Measurements from ENCODE around the gene TSPAN13.

TSPAN13 gene

DNA sequence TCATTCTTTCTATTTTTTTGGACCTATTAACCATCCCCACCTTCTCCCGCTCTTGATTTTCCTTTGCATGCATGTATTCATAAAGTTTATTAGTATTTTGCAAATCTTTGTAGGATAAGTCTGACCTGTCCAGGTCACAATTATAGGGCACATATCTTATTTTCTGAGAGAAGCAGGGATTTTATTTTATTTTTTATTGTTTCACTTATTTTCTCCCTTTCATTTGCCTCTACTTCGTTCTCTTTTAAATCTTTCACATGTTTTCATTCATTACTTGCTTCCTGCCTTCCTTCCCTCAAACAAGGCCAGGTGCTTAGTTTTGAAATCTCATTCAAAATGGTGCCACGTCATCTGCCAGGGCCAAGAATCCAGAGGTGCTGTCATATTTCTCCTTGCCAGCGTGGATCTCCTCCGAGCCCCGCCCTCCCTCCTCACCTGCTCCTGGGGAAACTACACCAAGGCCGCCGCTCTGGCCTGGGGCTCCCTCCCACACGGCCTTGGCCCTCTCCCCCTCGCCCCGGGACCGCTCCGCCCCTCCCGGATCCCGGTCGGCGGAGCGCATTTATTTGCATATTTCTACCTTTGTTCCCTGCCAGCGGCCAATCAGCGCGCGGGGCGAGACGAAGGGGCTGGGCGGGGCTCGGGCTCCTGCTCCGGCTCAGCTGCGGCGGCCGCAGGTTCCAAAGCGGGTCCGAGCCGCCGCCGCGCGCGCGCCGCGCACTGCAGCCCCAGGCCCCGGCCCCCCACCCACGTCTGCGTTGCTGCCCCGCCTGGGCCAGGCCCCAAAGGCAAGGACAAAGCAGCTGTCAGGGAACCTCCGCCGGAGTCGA is at the start of gene TSPAN13:
TSPAN13 (plus strand) TSS at position 654 of the 830 bp plus-strand sequence. CDS start 213 bp downstream, outside the sequence.
- DNase-seq: peak; percentile 85

DNA sequence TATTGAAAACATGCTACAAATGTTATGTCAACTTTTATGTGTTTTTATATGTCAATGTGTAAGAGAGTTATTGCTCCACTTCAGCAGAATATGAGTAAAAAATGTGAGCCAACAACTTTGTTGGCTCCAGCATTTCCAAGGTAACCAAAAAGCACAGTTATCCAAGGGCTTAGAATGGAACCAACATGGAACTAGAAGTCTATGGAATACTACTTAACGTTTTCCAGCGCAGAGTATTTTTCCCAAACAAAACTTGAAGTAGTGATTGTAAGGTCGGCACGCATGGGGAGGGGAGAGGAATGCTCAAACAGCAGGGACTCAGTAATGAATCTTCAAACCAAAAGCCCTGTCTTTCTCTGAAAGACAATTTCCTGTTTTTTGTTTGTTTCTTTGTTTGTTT is 45.0 kb upstream of the TSPAN13 start:
- DNase-seq: no peak

DNA sequence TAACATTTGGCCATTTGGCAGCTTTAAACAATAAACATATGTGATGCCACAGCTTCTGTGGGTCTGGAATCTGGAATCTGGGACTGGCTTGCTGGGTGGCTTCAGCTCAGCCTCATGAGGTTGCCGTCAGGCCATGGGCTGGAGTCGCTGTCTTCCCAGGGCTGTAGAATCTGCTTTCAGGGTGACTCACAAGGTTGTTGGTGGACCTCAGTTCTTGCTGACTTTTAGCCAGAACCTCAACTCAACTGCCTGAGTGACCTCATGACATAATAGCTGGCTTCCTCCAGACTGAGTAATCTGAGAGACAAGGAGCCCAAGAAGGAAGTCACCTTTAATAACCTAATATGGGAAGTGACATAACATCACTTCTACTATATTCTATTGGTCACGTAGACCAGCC is 44.6 kb upstream of the TSPAN13 start:
- DNase-seq: no peak

DNA sequence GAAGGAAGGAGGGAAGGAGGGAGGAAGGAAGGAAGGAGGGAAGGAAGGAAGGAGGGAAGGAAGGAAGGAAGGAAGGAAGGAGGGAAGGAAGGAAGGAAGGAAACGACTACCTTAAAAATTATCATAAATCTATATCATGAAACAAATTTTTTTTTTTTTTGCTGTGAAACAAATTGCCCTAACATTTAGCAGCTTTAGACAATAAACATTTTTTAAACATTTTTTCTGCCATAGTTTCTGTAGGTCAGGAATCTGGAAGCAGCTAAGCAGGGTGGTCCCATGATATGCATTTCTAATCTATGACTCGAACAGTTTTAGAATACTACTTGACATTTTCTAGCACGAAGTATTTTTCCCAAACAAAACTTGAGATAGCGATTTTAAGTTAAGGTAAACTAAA is 42.9 kb upstream of the TSPAN13 start:
- no peak for DNase-seq

DNA sequence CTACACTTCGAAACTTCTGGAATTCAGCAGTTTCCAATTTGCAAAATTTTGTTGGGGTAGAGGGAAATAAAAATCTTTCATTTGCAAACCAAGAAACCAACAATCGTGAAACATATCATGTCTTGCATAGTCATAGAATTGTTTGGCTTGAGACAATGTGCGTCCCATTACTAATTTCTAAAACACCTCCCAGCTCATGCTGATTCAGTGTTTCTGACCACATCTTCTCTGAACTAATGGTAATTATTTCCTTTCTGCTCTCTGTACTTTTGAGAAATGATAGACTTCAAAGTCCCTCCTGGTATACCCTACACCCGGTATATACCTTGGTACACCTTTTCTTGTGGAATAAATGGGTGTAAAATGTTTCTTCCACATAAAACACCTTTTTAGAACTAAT is 41.8 kb upstream of the TSPAN13 start:
- no peak for DNase-seq

DNA sequence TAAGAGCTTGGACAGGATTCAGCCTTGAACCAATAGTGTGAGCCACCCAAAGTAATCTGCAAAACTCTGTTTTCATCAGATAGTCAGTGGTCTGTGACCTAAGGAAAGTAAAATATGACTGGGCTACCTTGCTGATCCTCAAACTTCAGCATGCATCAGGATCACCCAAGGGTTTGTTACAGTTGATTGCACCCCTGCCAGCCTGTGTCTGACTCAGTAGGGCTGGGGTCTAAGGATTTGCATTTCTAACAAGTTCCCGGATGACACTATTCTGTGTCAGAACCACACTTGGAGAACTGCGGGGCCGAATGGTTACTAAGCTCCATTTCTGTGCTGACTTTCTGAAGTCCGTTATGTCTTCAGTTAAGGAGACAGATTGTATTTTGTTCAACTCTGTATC is 40.6 kb upstream of the TSPAN13 start:
- no peak for DNase-seq

DNA sequence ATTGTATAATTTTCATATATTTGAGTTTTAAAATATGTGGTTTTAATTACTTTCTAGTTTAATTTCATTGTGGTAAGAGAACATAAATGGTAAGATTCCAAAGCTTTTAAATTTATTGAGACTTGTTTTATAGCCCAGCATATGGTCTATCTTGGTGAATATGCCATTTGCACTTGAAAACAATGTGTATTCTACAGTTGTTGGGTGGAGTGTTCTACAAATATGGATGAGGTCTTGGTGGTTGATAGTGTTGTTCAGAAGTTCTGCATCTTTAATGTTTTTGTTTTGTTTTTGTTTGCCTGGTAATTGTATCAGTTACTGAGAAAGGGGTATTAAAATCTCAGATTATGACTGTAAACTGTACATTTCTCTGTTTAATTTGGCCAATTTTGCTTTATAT is 37.6 kb upstream of the TSPAN13 start:
- DNase-seq: no peak

DNA sequence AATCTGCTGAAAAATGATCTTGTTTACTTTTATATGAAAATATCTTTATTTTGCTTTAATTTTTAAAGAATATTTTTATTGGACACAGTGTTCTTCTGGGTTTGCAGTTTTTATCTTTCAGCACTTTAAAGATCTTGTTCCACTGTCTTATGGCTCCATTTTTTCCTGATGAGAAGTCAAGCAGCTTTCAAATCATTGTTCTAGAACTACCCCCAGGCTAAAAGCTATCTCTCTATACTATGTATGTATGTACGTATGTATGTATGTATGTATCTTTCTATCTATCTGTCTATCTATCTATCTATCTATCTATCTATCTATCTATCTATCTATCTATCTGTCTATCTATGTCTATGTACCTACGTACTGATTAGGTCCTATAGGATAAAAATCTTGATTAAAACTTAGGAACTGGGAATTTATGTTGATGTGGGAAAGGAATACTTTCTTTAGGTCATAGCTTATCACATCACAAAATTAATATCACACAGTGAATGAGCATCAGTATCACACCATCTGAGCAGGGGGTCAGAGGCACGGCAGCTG is 35.4 kb upstream of the TSPAN13 start:
- no peak for DNase-seq

DNA sequence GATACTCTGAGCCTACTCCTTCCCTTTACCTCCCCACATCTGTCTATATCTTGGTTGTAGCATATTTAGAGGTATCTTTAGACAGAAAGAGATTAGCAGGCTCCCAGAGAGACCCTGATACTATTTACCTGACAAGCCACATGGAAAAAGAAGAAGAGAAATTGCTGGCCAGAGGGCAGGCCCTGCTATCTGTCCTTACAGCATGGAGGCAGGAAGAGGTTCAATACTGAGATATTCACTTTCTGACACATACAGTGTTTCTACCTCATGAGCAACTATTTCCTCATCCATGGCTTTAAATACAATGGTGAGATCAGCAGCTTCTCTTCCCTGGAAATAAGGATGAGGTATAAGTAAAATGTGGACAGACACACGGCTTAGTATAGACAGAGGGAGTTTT is 33.9 kb upstream of the TSPAN13 start:
- no peak for DNase-seq

DNA sequence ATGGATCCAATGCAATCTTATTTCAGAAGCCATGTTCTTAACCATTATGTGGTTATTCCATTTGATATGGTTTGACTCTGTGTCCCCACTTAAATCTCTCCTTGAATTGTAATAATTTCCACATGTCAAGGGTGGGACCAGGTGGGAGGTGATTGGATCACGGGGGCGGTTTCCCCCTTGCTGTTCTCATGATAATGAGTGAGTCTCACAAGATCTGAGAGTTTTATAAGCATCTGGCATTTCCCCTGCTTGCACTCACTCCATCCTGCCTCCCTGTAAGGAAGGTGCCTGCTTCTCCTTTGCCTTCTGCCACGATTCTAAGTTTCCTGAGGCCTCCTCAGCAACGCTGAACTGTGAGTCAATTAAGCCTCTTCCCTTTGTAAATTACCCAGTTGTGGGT is 32.0 kb upstream of the TSPAN13 start:
- DNase-seq: no peak

DNA sequence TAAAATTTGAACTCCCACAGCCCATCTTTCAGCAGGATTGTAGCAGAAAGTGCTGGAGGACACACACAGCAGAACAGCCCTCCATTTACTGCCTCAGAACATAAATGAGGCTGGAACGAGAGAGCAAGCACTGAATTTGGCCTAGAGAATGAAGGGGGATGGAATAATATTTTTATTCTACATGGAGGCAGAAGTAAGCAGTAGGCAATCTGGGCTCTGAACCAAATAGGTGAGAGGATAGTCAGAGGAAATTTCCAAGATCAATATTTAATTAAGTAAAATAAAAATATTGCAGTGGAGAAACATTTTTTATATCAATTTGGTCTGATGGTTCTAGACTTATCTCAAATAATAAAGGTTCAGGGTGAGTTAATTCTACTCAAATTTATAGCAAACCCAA is 29.2 kb upstream of the TSPAN13 start:
- DNase-seq: no peak

DNA sequence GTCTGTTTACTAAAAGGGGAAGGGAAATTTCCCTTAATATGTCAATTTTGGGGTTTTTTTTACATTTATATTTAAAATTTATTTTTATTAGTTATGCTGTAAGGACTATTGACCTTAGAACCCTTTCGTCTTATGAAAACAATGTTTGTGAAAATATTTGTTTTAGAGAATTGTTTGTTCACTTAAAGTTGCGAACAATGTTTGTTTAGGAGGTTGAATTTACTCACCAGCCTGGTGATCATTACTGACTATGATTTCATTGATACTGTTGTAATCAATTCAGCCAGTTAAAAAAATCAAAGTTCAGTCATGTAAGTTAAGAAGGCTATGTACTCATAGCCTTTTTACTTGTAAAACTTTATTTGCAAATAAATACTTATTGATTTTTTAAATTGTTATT is 27.4 kb upstream of the TSPAN13 start:
- DNase-seq: no peak

DNA sequence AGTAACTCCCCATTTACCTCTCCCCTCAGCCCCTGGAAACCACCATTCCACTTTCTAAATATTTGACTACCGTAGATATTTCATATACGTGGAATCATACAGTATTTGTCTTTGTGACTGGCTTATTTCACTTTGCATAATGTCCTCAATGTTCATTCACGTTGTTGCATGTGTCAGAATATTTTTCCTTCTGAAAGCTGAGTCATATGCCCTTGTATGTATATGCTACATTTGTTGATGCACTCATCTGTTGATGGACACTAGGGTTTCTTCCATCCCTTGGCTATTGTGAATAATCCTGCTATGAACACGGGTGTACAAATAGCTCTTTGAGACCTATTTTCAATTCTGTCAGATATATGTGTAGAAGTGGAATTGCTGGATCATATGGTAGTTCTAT is 25.8 kb upstream of the TSPAN13 start:
- DNase-seq: no peak

DNA sequence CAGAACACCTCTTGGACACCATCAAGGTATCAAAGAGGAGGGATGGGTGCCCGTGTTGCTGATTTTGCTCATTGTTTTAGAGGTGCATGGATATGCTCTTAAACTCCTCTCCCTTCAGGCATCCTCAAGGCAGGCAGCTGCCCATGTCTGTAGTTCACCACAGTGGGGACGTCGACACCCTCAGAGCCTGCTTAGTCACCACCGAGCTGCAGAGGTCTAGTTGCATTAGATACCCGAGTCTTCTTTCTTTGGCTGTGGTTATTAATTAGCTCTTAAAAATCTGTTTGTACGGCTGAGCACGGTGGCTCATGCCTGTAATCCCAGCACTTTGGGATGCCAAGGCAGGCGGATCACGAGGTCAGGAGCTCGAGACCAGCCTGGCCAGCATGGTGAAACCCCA is 24.7 kb upstream of the TSPAN13 start:
- no peak for DNase-seq

DNA sequence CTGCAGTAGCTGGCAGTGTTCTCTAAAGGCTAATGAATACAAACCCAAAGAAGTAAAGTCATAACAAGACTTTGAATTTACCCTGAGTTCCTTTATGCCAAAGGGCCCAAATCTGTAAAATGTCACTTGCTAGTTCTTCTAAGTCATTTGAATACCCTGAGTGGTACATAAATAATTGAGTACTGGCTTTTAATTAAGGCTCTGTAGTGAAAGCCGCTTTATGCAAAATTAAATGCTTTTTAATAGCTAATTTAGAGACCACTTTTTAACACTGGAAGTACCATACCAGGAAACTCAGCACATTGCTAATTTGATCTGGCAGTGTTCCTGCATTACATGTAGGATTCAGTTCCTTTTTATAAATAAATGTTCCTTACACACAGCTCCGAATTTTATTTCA is 24.0 kb upstream of the TSPAN13 start:
- DNase-seq: no peak

DNA sequence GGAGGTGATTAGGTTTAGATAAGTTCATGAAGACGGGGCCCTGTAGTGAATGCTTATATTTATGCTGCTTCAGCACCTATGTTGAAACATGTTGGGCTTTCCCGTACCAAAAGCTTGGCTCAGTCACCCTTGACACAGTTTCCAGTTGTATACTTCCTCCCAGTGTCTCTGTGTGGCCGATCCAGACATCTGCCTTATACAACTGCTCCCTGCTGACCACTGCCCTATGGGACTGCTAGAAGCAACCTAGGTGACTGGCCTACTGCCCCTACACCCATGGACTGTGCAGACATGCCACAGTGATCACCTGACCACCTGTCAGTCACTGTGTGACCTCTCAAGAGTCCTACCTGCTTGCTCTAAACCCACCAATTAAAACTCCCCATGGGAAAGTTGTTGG is 22.6 kb upstream of the TSPAN13 start:
- DNase-seq: no peak

DNA sequence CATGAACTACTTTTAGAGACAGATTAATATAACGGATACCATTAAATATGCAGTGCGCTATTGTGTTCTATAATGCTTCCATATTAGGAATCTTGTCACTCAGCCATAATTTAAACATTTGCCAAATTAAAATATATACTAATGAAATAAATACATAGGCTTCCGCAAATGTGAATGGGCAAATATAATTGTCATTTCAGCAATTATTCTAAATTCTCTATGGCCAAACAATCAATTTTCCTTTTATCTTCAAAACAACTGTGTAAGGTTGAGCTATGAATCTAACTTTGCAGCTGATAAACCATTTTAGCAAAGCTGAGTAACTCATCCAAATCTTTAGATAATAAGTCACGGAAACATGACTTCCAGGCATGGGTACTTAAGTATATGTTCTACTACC is 20.7 kb upstream of the TSPAN13 start:
- DNase-seq: no peak

DNA sequence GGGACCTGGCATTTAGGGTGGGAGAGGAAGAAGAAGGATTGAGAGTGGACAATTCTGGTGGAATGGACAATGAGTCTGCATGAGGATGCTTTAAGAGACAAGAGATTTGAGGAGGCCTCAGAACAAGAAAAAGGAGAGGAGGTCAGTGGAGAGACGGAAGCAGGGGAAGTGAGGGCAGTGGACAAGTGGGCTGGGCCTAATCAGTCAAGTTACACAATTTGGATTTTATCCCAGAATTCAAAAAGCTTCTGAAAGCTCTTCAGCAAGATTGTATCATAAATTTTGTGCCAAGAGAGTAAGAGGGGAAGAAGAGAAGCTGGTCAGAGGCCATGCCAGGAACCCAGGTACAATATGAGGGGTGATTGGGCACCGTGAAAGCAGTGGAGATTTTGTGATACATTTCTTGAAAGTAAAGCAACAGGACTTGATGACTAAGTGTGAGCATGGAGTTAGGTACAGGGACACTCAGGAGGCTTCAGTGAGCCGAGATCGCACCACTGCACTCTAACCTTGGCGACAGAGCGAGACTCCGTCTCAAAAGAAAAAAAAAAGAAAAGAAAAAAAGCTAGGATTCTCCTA is 19.3 kb upstream of the TSPAN13 start:
- DNase-seq: no peak

DNA sequence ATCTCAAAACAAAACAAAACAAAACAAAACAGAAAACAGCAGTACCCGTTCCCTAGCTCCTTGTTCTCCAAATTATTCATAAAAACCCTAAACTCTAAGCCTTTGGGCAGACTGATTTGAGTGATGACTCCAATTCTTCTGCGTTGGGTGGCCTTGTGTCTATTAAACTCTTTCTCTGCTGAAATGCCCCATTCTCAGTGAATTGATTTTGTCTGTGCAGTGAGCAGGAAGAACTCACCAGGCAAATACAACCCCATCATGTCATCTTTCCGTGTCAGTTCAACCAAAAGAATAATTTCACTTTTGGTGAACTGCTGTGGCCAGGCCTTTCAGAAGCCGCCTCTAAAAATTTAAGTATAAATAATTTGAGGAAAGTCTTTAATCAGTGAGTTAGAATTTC is 18.5 kb upstream of the TSPAN13 start:
- DNase-seq: no peak

DNA sequence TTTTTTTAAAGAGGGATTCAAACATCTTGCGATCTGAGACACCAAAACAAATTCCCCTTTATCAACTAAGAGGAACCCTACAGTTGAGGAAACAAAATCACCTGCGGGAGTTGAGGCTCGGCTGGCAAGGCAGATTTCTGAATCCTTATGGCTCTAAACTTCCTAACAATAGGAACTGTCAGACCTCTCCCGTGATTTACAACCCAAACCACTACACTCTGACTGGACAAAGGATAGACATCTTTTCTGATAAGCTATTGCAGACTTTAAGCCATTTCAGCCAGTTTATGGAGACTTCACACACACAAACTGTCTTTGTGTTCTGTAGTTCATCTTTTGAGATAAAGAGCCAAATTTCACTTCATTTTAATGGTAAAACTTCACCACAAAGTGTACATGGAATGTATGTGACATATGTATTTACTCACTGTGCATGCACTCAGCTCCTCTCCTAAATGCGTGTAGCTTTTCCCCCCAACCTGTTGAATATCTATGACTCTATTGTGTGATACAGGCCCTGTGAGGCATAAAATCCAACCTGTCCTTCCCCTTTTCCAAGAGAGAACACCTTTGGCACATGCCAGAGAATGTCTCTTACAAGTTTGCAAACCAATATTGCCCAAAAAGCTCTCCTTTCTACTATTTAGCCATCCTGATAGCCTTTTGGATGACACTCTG is 15.4 kb upstream of the TSPAN13 start:
- no peak for DNase-seq

DNA sequence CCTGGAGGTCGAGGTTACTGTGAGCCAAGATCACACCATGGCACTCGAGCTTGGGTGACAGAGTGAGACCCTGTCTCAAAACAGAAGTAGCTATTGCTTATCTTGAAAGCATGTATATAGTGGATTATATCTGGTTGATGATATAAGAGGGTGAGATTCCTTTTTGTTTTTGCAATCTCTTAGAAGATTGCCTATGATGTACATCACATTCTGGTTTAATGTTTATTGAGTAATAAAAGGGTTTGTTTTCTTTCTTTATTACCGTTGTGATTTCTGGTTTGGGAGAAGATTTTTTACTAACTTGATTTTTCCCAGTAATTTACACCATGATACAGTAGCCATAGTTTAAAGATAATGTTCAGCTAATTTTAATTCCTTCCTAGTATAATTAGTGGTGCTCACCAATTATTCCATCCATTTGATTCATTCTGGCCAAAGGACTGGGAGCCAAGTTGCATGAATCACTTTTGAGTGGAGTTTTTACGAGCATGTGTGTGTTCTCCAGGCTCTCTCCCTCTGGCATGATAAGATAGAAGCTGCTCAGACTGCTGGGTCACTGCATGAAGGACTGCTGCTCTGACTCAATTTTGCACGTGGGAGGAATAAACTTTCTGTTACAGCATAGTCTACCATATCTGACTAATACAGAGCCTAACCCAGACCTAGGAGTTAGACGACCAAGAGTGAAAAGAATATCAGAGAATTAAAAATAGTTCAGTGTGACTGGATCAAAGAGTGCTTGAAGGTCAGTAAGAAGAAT is 13.5 kb upstream of the TSPAN13 start:
- no peak for DNase-seq

DNA sequence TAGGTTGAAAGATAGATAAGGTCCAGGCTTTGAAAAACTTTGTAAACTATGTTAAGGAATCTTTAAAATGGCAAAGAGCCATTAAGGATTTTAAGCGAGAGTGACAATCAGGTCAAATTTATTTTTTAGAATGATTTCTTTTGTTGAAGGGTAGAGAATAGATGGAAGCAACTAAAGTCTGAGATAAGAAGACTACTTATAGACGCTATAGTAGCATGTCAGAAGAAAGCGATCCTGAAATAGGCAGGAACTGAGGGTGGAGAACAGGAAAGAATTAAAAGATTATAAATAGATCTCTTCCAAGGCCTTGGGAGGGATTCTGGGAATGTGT is 13.0 kb upstream of the TSPAN13 start:
- no peak for DNase-seq

DNA sequence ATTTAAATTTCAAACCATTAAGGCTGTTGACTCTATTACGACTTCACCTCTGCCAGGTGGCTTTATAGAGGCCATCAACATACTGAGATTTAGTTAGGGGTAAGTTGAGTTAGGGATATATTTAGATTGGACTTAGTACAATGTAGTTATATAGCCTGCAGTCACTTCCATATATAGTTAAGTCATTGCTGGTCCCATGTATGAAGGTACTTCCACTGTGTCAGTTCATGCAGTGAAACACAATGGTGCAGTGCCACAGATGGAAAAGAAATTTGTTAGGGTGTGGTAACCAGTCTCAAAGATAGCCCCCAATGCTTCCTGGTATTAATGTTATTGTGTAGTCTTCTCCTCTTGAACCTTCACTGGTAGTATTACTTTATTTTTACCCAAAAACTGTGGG is 12.6 kb upstream of the TSPAN13 start:
- no peak for DNase-seq

All from DMS 273 treated with DMSO at 0.1 percent for 48 hours (cell line).